Pancreas (tissue), 10 donors: ENCODE results near the gene HNRNPUL1. TPM values are rescaled to one million over a fixed set of nuclear protein-coding genes. Genes with fewer than 3 reads are reported as not detected.
"Not testable (repeated sequence)": the region's sequence is repeated elsewhere in the genome, so short reads cannot be mapped to it uniquely, and the experiment has no call there.

Experiments used
- ATAC-seq, 4 donors: fragments of 200-7000 bp; cut with Tn5 transposase; one replicate each; pipeline versions ENCODE4 v1.8.0 to v1.9.1; 2020; ENCODE audit warnings: mild to moderate bottlenecking in 4 of 4, moderate library complexity in 4 of 4
- DNase-seq, 6 donors: peaks; one replicate each; pipeline ENCODE4 v3.0.0-alpha.2; 2020
- FAIRE-seq: peaks from 2 replicates; lab custom pipeline; 2012; peaks lifted over from hg19 to GRCh38; lab: Jason Lieb, UNC
- H3K27ac ChIP-seq, 4 donors: fragments of 200-600 bp; sonication (generic); 1 replicate in 3 of 4; 2 replicates in 1 of 4; pipeline versions ENCODE4 v1.5.0 to v1.8.0; 2020
- H3K27me3 ChIP-seq, 4 donors: fragments of 200-600 bp; one replicate each; pipeline ENCODE4 v1.8.0; 2021
- H3K36me3 ChIP-seq, 3 donors: fragments of 200-600 bp; sonication (generic) in 1 of 3; one replicate each; pipeline versions ENCODE4 v1.5.0 to v1.8.0; 2020 to 2021
- H3K4me1 ChIP-seq, 3 donors: fragments of 200-600 bp; one replicate each; pipeline ENCODE4 v1.8.0; 2021
- H3K4me3 ChIP-seq, 4 donors: fragments of 200-600 bp; sonication (generic) in 2 of 4; one replicate each; pipeline versions ENCODE4 v1.5.0 to v1.8.0; 2020 to 2021
- H3K9me3 ChIP-seq, 4 donors: fragments of 200-600 bp; one replicate each; pipeline ENCODE4 v1.8.0; 2021
- WGBS, 2 donors: extraction: QIAGEN DNeasy Blood & Tissue Kit; methylation state at CpG; one replicate each; pipeline ENCODE4 v1.1.7; 2013; 5-methylcytosine and 5-hydroxymethylcytosine counted together
- intact Hi-C, 3 donors: fragments of 100-400 bp; cut with DNase I; formaldehyde crosslinking; loops; one replicate each; pipeline versions ENCODE4 v1.11.1 to v1.14.2; 2022
- polyA plus RNA-seq, 2 donors: library from polyadenylated mRNA; stranded (reverse); fragments of 200-250 nt; gene quantifications; one replicate each; pipeline ENCODE4 v1.2.3, GENCODE V29; 2013
- total RNA-seq, 6 donors: library from RNA; stranded (reverse); fragmentation: NEBNext Ultra II Directional in 4 of 6; extraction: Animal tissue kit (Norgen Biotek cat#: 25700) in 4 of 6; gene quantifications; one replicate each; pipeline versions ENCODE4 v1.2.1 to v1.2.4, GENCODE V29; 2021 to 2023
- TF ChIP-seq, protein P1 (sequence below), 4 donors: fragments of 200-600 bp; sonication (generic) in 3 of 4; IDR thresholded peaks; one replicate each; pipeline versions ENCODE4 v1.5.0 to v1.8.0; 2021; ENCODE audit warnings: antibody characterized with exemption in 4 of 4
- donor health status: healthy with polysubstance abuse.
- donor health status: DM: no; HTN: no; CAD: no; lungs with moderate emphysema.
- donor health status: DM: no; HTN: no; CAD: no.
- donor health status: control.
- donor health status: control.
- donor health status: Bipolar disorder and iron deficiency.
- donor health status: DM: yes; HTN: yes; CAD: no.
- donor health status: DM: no; HTN: no; CAD: no.
- donor health status: DM: no; HTN: no; CAD: no.
- donor health status: DM: yes; HTN: yes; CAD: no.

The HNRNPUL1 gene
- total and polyA plus RNA-seq, 8 donors = 49.2 to 101 (median 82.1) TPM

DNA sequence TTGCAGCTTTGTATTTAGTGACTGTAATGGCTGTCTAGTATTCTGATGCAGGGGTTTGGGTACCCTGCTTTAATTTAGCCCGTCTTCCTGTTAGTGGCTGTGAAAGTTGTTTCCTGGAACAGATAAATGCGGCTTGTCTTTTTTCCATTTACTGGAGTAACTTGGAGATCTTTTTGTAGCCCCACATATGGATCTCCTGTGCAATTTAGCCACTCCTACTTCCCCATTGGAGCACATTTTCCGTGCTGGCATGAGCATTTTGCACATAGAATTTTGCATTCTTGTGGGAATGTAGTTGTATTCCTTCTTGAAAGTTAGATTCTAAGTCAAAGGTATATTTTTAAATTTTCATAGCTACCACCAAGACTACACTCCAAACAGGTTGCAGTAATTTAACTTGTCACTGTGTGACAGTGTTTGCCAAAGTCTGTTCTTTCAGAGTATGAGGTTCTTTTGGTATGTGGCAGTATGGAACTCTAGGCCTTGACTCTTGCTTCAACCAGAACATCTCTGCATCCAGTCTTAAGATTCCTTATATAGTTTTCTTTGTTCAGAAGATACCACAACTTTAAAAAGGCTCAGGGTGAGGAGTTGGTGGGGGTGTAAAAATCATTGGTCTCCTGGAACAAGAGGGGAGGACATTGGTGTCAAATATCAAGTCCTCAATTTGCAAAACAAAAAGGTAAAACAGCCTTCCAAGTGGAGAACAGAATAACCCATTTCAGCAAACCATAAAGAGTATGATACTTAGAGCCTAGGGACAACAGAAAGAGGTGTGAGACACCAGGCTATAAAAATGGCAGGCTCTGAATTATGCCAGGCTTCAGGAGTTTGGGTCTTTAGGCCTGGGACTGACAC is 24.7 kb downstream of the HNRNPUL1 start:
- H3K36me3 ChIP-seq = peaks cover 4 to 77% (median 34%) of the 10 kb centered on the region in 3 donors
- WGBS, 2 donors = 85 to 86% methylated on average over 3 of the region's 3 CpGs
- intact Hi-C loops = no loop called here

DNA sequence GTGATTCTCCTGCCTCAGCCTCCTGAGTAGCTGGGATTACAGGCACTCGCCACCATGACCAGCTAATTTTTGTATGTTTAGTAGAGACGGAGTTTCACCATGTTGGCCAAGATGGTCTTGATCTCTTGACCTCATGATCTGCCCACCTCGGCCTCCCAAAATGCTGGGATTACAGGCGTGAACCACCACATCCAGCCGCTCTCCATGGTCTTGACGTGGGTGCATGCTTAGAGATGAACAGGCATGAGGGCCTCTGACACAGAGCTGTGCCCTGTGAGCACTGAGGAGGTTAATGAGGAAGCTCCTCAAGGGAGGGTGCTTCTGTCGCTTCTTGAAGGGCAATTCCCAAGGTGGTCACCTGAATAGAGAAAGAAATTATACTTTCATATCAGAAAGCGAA is 25.6 kb downstream of the HNRNPUL1 start:
- H3K36me3 ChIP-seq = peaks cover 9 to 77% (median 38%) of the 10 kb centered on the region in 3 donors
- intact Hi-C loops, DNase-seq, H3K27me3 ChIP-seq, FAIRE-seq, H3K27ac ChIP-seq, ATAC-seq, H3K4me3 ChIP-seq, H3K9me3 ChIP-seq, H3K4me1 ChIP-seq: not testable (repeated sequence)
- 92 to 95% methylated on average over 8 of the region's 8 CpGs for WGBS, 2 donors

More for the DNA sequence above, 24.7 kb downstream of the HNRNPUL1 start:
- Histone ChIP-seq H3K4me3 (no peak overlapping the region), H3K4me1 (no peaks in the 10 kb centered on the region), H3K9me3 (no peaks in the 10 kb centered on the region), H3K27me3 (no peaks in the 10 kb centered on the region), H3K27ac (no peak overlapping the region)
- TF ChIP-seq, protein P1, sequence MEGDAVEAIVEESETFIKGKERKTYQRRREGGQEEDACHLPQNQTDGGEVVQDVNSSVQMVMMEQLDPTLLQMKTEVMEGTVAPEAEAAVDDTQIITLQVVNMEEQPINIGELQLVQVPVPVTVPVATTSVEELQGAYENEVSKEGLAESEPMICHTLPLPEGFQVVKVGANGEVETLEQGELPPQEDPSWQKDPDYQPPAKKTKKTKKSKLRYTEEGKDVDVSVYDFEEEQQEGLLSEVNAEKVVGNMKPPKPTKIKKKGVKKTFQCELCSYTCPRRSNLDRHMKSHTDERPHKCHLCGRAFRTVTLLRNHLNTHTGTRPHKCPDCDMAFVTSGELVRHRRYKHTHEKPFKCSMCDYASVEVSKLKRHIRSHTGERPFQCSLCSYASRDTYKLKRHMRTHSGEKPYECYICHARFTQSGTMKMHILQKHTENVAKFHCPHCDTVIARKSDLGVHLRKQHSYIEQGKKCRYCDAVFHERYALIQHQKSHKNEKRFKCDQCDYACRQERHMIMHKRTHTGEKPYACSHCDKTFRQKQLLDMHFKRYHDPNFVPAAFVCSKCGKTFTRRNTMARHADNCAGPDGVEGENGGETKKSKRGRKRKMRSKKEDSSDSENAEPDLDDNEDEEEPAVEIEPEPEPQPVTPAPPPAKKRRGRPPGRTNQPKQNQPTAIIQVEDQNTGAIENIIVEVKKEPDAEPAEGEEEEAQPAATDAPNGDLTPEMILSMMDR (IDR thresholded peaks at IDR 0.05) = no peak
- DNase-seq = no peak
- no peak for FAIRE-seq
- no peak for ATAC-seq

DNA sequence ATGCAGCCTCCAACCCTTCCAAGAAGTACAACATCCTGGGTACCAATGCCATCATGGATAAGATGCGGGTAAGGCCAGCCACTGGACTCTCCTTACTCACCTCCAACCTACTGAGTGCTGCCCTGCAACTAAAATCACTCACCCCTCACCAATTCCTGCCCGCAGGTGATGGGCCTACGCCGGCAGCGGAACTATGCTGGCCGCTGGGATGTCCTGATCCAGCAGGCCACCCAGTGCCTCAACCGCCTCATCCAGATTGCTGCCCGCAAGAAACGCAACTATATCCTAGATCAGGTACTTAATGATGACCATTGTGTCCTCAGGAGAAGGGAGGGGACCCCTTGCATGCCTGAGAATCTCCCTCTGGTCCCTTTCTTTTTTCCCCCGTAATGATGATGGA is 30.2 kb downstream of the HNRNPUL1 start:
- FAIRE-seq = no peak
- peaks cover 0 to 12% (median 0%) of the 10 kb centered on the region in 3 donors for H3K4me1 ChIP-seq
- intact Hi-C loops = no loop called here
- peaks cover 9 to 80% (median 44%) of the 10 kb centered on the region in 3 donors for H3K36me3 ChIP-seq
- DNase-seq = no peak
- H3K4me3 ChIP-seq = no peak overlapping the region
- no peak for ATAC-seq
- H3K9me3 ChIP-seq = no peaks in the 10 kb centered on the region
- H3K27ac ChIP-seq = no peak overlapping the region
- H3K27me3 ChIP-seq = no peaks in the 10 kb centered on the region
- WGBS, 2 donors = 95 to 99% methylated on average over 10 of the region's 10 CpGs
- TF ChIP-seq, protein P1 (IDR thresholded peaks at IDR 0.05) = no peak

DNA sequence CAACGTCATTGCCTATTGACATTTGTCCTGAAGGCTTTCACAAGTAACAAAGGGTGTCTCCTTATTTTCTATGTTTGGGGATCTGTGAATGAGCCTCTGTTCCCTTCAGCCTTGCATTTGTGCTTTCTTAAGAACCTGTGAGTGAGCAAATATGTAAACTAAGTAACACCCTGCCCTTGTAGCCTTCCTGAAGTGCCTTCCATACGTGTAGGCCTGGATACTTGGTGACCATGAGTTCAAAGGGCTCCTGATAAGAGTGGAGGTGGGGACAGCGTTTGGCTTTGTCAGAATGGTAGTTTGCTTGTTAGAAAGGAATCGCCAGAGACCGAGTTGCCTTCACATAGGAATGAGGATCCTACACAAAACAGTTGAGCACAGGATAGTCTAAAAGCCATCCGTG is 31.3 kb downstream of the HNRNPUL1 start:
- no peak for FAIRE-seq
- intact Hi-C loops = no loop called here
- Histone ChIP-seq H3K4me1 (peaks cover 0 to 12% (median 0%) of the 10 kb centered on the region in 3 donors), H3K36me3 (peaks cover 9 to 78% (median 44%) of the 10 kb centered on the region in 3 donors), H3K4me3 (no peak overlapping the region), H3K27me3 (no peaks in the 10 kb centered on the region), H3K9me3 (no peaks in the 10 kb centered on the region), H3K27ac (no peak overlapping the region)
- TF ChIP-seq, protein P1 (IDR thresholded peaks at IDR 0.05) = no peak
- WGBS, 2 donors = 58 to 63% methylated on average over 6 of the region's 6 CpGs
- no peak for ATAC-seq
- DNase-seq = no peak

DNA sequence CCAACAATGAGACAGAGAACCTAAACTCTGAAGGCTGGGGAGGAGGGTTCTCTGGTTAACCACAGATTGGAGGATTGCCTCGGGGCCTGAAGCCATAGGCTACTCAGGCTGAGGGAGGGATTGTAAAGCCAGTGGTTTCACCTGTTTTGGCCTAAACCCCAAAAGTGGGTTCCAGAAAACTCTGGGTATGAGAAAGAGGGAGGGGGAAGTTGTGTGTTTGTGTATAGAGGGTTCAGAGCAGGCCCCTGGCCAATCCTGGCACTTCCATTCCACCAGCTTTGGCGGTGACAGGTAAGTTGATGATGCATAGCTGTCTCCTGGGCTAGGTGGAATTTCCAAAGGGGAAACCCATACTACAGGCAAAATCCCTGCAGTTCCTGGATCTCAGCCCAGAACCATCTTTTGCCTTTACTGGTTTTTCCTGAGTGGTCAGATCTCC is 32.3 kb downstream of the HNRNPUL1 start:
- TF ChIP-seq, protein P1 (IDR thresholded peaks at IDR 0.05) = no peak
- whole genome bisulfite sequencing, 2 donors = 74 to 75% methylated on average over 2 of the region's 2 CpGs
- ATAC-seq = peak in 2 of 4 donors; percentile 8 to 59

More for the DNA sequence above, 32.3 kb downstream of the HNRNPUL1 start:
- DNase-seq = no peak
- FAIRE-seq = no peak
- Histone ChIP-seq H3K27ac (peak overlapping the region in 2 of 4 donors; percentile 42 to 51), H3K27me3 (no peaks in the 10 kb centered on the region), H3K36me3 (peaks cover 9 to 78% (median 44%) of the 10 kb centered on the region in 3 donors), H3K4me1 (peaks cover 0 to 12% (median 0%) of the 10 kb centered on the region in 3 donors), H3K9me3 (no peaks in the 10 kb centered on the region), H3K4me3 (no peak overlapping the region)
- intact Hi-C loops = no loop called here
